Stimulated activated CD8-positive, alpha-beta memory T cell treated with anti-CD3 and anti-CD28 coated beads, Interleukin-15, amount 100 ng/mL, for 4 hours (primary cell): ENCODE measurements around the gene CPLANE2.
"Not testable (repeated sequence)": the region's sequence is repeated elsewhere in the genome, so short reads cannot be mapped to it uniquely, and the experiment has no call there.

Experiments used
- DNase-seq, 2 donors: peaks; one replicate each; pipeline ENCODE4 v3.0.0-alpha.2; 2020; ENCODE audit warnings: low read depth in 2 of 2

Gene CPLANE2

DNA sequence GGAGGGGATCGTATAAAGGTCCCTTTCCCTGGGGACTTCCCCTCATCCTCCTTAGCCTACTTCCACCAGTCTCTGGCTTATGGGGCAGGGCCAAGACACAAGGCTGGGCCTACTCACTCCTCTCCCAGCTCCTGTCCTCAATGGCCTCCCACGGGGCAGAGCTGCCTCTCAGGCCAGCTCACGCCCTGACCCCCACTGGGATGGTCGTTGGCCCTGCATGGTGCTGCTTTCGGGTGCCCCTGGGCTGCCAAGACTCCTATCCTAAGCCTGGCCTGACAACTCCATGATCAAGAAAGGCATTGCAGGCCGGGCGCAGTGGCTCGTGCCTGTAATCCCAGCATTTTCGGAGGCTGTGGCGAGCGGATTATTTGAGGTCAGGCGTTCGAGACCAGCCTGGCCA lies 6.2 kb downstream of the CPLANE2 start:
- DNase-seq, result no peak

GRCh38 chr1:16229976-16230740 lies 6.8 kb downstream of the CPLANE2 start:
- DNase-seq, result no peak

GRCh38 chr1:16226490-16227179 lies 10.3 kb downstream of the CPLANE2 start:
- DNase-seq, result no peak

DNA sequence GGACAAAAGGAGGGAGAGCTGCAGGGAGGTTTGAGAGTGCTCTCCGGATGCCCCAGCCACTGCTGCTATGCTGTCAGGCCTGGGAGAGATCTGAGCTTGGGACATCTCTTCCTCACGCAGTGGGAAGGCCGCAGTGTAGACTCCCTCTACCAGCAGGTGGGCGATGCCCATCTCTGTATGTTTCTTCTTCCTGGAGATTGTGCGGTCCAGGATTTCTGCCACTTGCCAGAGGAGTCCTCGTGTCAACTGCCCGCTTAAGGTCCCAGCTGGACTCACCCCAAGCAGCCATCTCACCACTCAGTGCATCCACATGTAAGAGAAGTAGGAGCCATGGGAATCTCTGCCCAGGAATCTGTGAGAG lies 10.9 kb downstream of the CPLANE2 start:
- no peak for DNase-seq

- DNase-seq, result no peak
These were observed 12.5 kb downstream of the CPLANE2 start for GRCh38 chr1:16224472-16224871.

DNA sequence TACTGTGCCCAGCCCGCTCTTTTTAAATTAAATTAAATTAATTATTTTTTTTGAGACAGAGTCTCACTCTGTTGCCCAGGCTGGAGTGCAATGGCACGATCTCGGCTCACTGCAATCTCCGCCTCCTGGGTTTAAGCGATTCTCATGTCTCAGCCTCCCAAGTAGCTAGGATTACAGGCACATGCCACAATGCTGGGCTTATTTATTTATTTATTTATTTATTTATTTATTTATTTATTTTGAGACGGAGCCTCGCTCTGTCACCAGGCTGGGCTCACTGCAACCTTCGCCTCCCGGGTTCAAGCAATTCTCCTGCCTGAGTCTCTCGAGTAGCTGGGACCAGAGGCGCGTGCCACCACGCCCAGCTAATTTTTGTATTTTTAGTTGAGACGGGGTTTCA lies 14.3 kb downstream of the CPLANE2 start:
- not testable (repeated sequence) for DNase-seq

DNA sequence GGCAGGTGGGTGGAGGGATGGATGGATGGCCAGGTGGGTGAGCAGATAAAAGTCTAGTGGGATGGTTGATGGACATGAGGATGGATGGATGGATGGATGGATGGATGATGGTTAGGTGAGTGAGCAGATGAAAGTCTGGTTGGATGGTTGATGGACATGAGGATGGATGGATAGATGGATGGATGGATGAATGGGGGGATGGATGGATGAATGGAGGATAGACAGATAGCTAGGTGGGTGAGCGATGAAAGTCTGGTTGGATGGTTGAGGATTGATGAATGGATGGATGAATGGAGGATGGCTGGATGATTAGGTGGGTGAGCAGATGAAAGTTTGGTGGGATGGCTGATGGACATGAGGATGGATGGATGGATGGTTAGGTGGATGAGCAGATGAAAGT lies 15.5 kb downstream of the CPLANE2 start:
- DNase-seq, result no peak

GRCh38 chr1:16219968-16220500 lies 16.9 kb downstream of the CPLANE2 start:
- DNase-seq, result no peak

GRCh38 chr1:16218674-16219071 lies 18.3 kb downstream of the CPLANE2 start:
- DNase-seq, result no peak

DNA sequence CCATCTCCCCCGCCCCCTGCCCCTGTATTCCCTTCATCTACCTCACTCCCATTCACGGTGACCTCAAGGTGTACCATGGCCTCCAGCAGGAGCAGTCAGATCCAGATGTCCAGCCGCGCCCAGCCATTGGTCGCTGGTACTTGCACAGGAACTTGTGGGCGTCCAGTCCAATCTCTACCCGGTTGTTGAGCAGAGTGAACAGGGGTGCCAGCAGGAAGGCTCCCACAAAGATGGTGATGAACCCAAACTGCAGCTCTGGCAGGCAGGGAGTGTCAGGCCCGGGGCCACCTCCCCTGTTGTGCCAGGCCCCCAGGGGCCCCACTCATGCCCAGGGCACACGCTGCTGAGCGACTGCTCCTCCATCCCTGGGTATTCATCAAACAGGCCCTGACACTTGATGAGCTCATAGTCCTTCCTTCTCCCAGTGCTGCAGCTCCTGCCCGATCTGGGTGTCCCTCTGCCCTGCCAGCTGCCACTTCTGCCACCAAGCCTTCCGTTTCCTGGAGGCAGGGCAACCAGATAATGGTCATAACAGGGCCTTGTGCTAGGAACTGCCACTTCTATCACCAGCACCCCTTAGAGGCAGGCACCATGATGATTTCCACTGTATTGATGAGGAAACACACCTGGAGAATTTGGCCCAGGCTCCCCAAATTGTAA lies 18.8 kb downstream of the CPLANE2 start:
- no peak for DNase-seq

GRCh38 chr1:16217061-16217785 lies 19.8 kb downstream of the CPLANE2 start:
- DNase-seq, result peak; percentile 79 to 87

GRCh38 chr1:16215882-16216753 lies 20.9 kb downstream of the CPLANE2 start:
- peak in 1 of 2 donors; percentile 24 for DNase-seq

- DNase-seq, result not testable (repeated sequence)
These were observed 21.7 kb downstream of the CPLANE2 start for GRCh38 chr1:16215240-16215639.

GRCh38 chr1:16213544-16213943 lies 23.4 kb downstream of the CPLANE2 start:
- DNase-seq, result not testable (repeated sequence)

GRCh38 chr1:16213013-16213412 lies 24.0 kb downstream of the CPLANE2 start:
- DNase-seq, result no peak

DNA sequence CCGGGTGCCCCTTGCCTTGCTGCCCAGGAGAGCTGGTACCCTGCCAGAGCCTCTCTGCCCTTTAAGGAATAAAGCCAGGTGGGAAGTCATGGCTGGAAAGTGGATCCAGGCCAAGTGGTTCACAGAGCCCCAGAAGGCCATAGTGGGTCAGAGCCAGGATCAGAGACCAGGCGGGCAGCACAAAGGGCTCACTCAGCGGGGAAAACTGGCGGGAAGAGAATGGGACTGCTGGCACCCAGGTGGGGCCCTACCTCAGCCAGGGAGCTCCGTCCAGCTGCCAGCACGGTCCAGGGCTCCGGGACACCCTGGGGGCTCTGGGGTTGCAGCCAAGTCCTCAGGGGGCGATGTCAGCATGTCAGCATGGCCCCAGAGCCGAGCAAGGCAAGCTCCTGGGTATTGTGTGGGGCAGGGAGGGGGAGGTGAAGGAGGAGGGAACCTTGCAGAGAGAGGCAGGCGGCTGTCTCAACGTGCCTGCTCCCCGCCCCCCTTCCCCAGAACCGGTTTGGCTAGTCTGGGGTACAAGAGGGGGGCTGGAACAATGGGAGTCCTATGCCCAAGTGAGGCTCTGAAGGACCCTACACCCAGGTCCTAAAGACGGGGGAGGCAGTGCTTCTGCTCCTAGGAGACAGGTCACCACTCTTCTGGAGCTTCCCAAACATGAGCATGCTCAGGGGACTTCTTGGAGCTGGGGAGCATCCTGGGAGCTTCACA lies 24.6 kb downstream of the CPLANE2 start, which contains the start of gene ARHGEF19:
ARHGEF19 (minus strand) TSS at position 402 of the 711 bp plus-strand sequence. CDS start 3,598 bp downstream, outside the sequence.
- DNase-seq, result no peak

DNA sequence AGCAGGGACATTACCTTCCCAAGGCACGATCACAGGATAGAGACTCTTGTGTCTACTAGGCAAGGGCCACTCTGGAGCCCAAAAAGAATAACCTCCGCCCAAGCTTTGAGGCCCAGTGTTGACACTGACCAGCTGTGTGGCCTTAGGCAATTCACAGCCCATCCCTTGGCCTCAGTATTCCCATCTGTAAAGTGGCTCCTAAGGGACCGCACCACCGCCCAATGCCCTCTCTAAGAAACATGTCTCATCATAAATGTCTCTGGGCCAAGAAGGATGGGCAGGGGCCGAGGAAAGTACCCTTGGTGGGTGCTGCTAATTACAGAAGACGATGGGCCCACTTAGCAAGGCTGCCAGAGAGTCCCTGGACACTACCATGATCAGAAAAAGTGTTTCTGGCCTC lies 25.2 kb downstream of the CPLANE2 start:
- DNase-seq, result no peak

DNA sequence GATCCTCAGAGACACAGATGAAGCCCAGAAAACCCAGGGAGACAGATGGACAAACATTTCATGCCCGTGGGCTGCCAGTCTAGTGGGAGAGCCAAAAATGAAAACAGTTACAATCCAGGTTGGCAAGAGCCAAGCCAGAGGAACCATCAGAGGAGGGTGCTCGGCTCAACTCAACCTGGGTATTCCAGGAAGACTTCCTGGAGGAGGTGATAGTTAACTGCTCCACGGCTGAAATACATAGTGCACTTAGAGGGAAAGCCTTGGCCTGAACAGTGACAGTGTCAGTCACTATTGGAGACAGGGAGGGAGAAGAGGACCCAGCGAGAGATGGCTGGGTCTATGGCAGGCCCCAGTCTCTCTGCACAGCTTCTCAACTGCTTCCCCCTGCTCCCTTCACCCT lies 26.4 kb downstream of the CPLANE2 start:
- DNase-seq, result no peak

GRCh38 chr1:16209847-16210407 lies 27.1 kb downstream of the CPLANE2 start:
- DNase-seq, result no peak
